Measurements from ENCODE around the gene HHIP. TPM values are rescaled to one million over a fixed set of nuclear protein-coding genes. Genes with fewer than 3 reads are reported as not detected.

HHIP gene
- polyA plus RNA-seq, 1 experiment: 0.88 TPM

- ChIA-PET POLR2A (no interaction called here), CTCF (no interaction called here)
- H3K36me3 ChIP-seq (ENCODE audit: control insufficient read depth, insufficient read depth, low read length): no peaks in the 10 kb centered on the region
- TF ChIP-seq CTCF (IDR thresholded peaks at IDR 0.05; ENCODE audit: insufficient read depth, low read depth, low read length): no peak
- H3K27me3 ChIP-seq (ENCODE audit: control insufficient read depth, insufficient read depth, low read length): no peaks in the 10 kb centered on the region
- H3K4me3 ChIP-seq (ENCODE audit: low read depth, low read length): no peak overlapping the region
- no peak for DNase-seq (ENCODE audit: low read depth)
These were observed 37.6 kb downstream of the HHIP start for GRCh38 chr4:144683516-144683915.

GRCh38 chr4:144685911-144686310 lies 40.0 kb downstream of the HHIP start:
- ChIA-PET POLR2A (no interaction called here), CTCF (no interaction called here)
- no peaks in the 10 kb centered on the region for H3K36me3 ChIP-seq (ENCODE audit: control insufficient read depth, insufficient read depth, low read length)
- no peak overlapping the region for H3K4me3 ChIP-seq (ENCODE audit: low read depth, low read length)
- no peak for TF ChIP-seq CTCF (IDR thresholded peaks at IDR 0.05; ENCODE audit: insufficient read depth, low read depth, low read length)
- no peak for DNase-seq (ENCODE audit: low read depth)
- no peaks in the 10 kb centered on the region for H3K27me3 ChIP-seq (ENCODE audit: control insufficient read depth, insufficient read depth, low read length)

GRCh38 chr4:144686921-144687320 lies 41.0 kb downstream of the HHIP start:
- no peak overlapping the region for H3K4me3 ChIP-seq (ENCODE audit: low read depth, low read length)
- H3K36me3 ChIP-seq (ENCODE audit: control insufficient read depth, insufficient read depth, low read length): no peaks in the 10 kb centered on the region
- ChIA-PET CTCF (no interaction called here), POLR2A (no interaction called here)
- no peak for DNase-seq (ENCODE audit: low read depth)
- no peak for TF ChIP-seq CTCF (IDR thresholded peaks at IDR 0.05; ENCODE audit: insufficient read depth, low read depth, low read length)
- no peaks in the 10 kb centered on the region for H3K27me3 ChIP-seq (ENCODE audit: control insufficient read depth, insufficient read depth, low read length)

- no peaks in the 10 kb centered on the region for H3K36me3 ChIP-seq (ENCODE audit: control insufficient read depth, insufficient read depth, low read length)
- DNase-seq (ENCODE audit: low read depth): no peak
- POLR2A ChIA-PET: no interaction called here
- no peak for TF ChIP-seq CTCF (IDR thresholded peaks at IDR 0.05; ENCODE audit: insufficient read depth, low read depth, low read length)
- H3K4me3 ChIP-seq (ENCODE audit: low read depth, low read length): no peak overlapping the region
- CTCF ChIA-PET: no interaction called here
- H3K27me3 ChIP-seq (ENCODE audit: control insufficient read depth, insufficient read depth, low read length): no peaks in the 10 kb centered on the region
These were observed 41.5 kb downstream of the HHIP start for GRCh38 chr4:144687466-144687865.

GRCh38 chr4:144688035-144688569 lies 42.1 kb downstream of the HHIP start:
- Histone ChIP-seq H3K4me3 (ENCODE audit: low read depth, low read length) (no peak overlapping the region), H3K27me3 (ENCODE audit: control insufficient read depth, insufficient read depth, low read length) (no peaks in the 10 kb centered on the region), H3K36me3 (ENCODE audit: control insufficient read depth, insufficient read depth, low read length) (no peaks in the 10 kb centered on the region)
- ChIA-PET CTCF (no interaction called here), POLR2A (no interaction called here)
- DNase-seq (ENCODE audit: low read depth): no peak
- no peak for TF ChIP-seq CTCF (IDR thresholded peaks at IDR 0.05; ENCODE audit: insufficient read depth, low read depth, low read length)

All from BJ (cell line).